ENCODE measurements around the gene CCHCR1. TPM values are rescaled to one million over a fixed set of nuclear protein-coding genes. Genes with fewer than 3 reads are reported as not detected.
"Not testable (repeated sequence)": the region's sequence is repeated elsewhere in the genome, so short reads cannot be mapped to it uniquely, and the experiment has no call there.

CCHCR1 gene, protein sequence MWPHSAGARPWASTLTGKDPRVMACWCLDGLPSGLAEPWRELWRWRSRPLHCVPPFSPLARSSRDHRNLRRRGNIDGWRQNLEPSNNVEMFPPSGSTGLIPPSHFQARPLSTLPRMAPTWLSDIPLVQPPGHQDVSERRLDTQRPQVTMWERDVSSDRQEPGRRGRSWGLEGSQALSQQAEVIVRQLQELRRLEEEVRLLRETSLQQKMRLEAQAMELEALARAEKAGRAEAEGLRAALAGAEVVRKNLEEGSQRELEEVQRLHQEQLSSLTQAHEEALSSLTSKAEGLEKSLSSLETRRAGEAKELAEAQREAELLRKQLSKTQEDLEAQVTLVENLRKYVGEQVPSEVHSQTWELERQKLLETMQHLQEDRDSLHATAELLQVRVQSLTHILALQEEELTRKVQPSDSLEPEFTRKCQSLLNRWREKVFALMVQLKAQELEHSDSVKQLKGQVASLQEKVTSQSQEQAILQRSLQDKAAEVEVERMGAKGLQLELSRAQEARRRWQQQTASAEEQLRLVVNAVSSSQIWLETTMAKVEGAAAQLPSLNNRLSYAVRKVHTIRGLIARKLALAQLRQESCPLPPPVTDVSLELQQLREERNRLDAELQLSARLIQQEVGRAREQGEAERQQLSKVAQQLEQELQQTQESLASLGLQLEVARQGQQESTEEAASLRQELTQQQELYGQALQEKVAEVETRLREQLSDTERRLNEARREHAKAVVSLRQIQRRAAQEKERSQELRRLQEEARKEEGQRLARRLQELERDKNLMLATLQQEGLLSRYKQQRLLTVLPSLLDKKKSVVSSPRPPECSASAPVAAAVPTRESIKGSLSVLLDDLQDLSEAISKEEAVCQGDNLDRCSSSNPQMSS
- total RNA-seq, result 14.7 and 16.4 TPM in 2 replicates

DNA sequence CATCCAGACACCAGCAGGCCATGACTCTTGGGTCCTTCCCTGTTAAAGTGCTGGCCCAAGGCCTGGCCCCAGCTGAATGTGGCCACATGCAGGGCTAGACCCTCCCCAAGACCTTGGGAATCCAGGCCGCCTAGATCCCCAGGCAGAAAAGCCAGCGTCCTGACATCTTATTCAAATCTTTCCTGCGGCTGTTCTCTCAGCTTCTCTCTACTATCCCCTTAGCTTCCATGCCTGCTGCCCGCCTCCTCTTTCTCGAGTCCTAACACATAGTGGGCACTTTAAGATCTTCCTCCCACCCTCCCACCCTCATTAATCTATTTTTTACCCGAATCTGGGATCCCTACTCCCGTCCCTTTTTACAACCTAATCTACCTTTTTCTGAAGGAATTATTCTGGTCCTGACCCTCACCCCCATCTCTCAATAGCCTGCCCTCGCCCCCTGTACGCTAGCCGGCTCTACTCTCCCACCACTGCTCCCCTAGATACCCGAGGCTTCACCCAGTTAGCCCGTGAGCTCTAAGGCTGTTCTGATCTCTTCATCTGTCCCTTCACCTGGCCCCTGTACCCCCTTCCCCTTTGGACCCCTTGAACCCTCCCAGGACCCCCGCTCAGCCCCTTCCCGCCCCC is at the start of gene CCHCR1:
Gene CCHCR1 (minus strand): TSS at position 290 of the 627 bp plus-strand sequence. CDS start 202 bp downstream, at position 88.
- TF ChIP-seq, protein P1, sequence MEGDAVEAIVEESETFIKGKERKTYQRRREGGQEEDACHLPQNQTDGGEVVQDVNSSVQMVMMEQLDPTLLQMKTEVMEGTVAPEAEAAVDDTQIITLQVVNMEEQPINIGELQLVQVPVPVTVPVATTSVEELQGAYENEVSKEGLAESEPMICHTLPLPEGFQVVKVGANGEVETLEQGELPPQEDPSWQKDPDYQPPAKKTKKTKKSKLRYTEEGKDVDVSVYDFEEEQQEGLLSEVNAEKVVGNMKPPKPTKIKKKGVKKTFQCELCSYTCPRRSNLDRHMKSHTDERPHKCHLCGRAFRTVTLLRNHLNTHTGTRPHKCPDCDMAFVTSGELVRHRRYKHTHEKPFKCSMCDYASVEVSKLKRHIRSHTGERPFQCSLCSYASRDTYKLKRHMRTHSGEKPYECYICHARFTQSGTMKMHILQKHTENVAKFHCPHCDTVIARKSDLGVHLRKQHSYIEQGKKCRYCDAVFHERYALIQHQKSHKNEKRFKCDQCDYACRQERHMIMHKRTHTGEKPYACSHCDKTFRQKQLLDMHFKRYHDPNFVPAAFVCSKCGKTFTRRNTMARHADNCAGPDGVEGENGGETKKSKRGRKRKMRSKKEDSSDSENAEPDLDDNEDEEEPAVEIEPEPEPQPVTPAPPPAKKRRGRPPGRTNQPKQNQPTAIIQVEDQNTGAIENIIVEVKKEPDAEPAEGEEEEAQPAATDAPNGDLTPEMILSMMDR (IDR thresholded peaks at IDR 0.05; ENCODE audit: insufficient read depth, low read depth, low read length), result no peak
- DNase-seq (ENCODE audit: low read depth), result no peak
- H3K4me3 ChIP-seq (ENCODE audit: low read depth, low read length), result peak within 1 kb of the TSS; percentile 79

DNA sequence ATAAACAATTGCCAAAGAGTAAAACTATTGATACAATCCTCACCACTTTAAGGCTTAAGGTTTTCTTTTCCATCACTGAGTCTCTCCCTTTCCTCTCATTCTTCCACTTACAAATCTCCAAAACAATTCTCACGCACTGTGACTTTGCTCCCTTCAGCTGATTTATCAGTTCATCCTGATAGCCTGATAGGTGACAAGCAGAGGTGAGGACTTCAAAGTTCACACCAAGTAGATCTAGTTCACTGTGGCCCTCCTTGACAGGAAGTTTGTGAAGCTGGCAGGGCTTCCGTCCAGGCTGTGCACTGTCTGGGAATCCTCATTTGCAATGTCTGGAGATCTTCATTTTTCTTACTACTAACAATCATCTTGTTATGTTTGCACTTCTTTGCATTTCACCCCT is 48.0 kb upstream of the CCHCR1 start:
- H3K4me3 ChIP-seq (ENCODE audit: low read depth, low read length), result no peak overlapping the region
- no peak for DNase-seq (ENCODE audit: low read depth)
- TF ChIP-seq, protein P1 (IDR thresholded peaks at IDR 0.05; ENCODE audit: insufficient read depth, low read depth, low read length), result no peak

DNA sequence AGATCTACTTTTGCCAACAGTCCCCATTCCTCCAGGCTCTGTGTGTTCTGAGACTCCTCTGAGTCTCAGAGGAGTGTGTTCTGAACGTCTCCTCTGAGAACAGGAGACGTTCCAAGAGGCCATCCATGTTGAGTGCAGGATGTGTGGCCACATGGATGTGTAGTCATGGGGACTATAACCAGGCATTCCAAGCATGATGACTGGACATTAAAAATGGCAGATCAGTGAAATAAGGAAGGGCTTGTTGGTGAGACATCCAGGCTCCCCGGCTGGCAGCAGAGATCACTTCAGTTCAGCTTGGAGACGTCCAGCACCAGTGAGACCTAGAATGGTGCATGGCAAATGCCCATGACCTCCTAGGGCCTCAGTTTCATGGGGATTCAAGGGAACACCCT is 47.1 kb upstream of the CCHCR1 start:
- DNase-seq (ENCODE audit: low read depth), result no peak
- no peak overlapping the region for H3K4me3 ChIP-seq (ENCODE audit: low read depth, low read length)
- TF ChIP-seq, protein P1 (IDR thresholded peaks at IDR 0.05; ENCODE audit: insufficient read depth, low read depth, low read length), result no peak

DNA sequence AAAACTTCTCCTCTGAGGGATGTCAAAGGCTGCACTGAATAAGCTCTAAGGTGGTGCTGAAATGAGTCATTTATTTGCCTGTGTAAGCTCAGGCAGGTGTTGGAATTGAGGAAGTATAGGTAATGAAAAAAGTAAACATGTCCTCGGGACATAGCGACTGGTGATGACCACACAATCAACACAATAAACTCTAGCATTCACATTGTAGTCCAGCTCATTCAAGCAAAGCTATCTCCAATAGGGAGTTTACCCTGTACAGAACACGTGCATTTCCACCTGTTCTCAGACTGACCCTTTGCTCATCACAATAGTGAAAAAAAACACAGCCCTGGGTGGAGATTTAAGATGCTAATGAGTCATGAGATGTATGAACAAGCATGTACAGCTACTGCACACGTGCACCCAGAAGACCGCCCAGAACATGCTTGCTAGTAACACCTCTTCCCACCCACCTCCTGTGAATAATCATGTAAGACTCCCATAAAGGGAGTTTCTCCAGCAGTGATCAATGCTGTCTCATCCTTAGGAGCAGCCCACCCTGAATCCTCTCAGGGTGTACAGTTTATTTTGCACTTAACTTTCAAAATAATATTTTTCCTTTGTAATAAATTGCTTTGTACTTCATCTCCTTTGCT is 45.9 kb upstream of the CCHCR1 start:
- TF ChIP-seq, protein P1 (IDR thresholded peaks at IDR 0.05; ENCODE audit: insufficient read depth, low read depth, low read length), result no peak
- DNase-seq (ENCODE audit: low read depth), result no peak
- H3K4me3 ChIP-seq (ENCODE audit: low read depth, low read length), result peak overlapping the region; percentile 62

DNA sequence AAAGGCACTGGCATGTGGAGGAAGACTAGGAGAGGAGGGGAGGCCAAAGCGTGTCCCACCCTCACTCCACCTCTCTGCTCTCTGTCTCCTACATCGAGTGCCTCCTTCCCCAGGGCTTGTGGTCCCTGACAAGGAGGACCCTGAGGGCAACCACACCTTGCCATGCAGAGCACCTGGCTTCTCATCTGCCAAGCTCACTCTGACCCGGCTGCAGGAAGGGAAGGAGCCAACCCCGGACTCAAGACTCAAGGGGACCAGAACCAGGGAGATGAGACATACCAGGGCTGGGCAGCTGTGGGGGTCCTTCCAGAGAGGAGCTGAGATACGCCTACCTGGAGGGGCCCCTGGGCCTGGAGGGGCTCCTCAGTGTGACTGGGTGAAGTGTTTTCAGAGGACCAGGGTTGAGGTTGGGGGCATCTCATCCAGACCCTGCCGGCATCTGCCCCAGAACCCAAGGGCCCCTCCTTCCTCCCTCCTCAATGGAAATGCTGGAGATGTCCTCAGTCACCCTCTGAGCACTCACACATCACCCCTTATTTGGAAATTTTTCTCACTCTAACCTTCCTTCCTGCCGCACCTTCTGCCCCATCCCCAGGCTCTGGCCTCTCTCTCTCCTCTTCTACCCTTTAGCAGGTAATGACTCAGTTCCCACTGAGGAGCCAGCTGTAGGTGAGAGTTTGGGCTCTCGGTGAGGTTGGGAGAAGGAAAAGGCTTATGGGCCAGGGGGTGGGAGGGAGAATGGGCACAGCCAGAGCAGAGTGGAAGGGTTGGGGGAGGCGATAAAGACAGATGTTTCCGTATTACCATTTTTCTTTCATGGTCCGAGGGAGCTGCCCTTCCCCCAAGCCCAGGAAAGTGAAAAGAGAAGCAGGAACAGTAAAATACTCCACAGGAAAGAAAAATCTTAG is 44.9 kb upstream of the CCHCR1 start:
- no peak overlapping the region for H3K4me3 ChIP-seq (ENCODE audit: low read depth, low read length)
- TF ChIP-seq, protein P1 (IDR thresholded peaks at IDR 0.05; ENCODE audit: insufficient read depth, low read depth, low read length), result no peak
- DNase-seq (ENCODE audit: low read depth), result no peak

DNA sequence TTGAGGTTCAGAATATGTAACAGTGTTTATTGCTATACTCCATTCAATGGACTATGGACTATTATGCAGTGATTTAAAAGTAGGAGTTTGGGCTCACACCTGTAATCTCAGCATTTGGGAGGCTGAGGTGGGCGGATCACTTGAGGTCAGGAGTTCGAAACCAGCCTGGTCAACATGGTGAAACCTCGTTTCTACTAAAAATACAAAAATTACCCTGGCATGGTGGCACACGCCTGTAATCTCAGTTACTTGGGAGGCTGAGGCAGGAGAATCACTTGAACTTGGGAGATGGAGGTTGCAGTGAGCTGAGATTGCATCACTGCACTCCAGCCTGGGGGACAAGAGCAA is 41.5 kb upstream of the CCHCR1 start:
- not testable (repeated sequence) for DNase-seq (ENCODE audit: low read depth); H3K4me3 ChIP-seq (ENCODE audit: low read depth, low read length)
